ENCODE results near the gene ANKMY1.
A peak's percentile ranks its signal among the peaks of the same experiment; 100 is the strongest.

ANKMY1 gene

GRCh38 chr2:240514631-240515030, 43.2 kb downstream of the ANKMY1 start:
- Mint-ChIP-seq H3K27ac (no peak overlapping the region), H3K4me3 (no peak overlapping the region), H3K36me3 (peaks cover 2% of the 10 kb centered on the region), H3K9me3 (no peaks in the 10 kb centered on the region), H3K27me3 (no peaks in the 10 kb centered on the region), H3K4me1 (peaks cover 7% of the 10 kb centered on the region)

- Mint-ChIP-seq H3K4me3 (peak overlapping the region; percentile 19), H3K36me3 (peaks cover 5% of the 10 kb centered on the region), H3K27me3 (no peaks in the 10 kb centered on the region), H3K27ac (peak overlapping the region; percentile 52), H3K9me3 (no peaks in the 10 kb centered on the region), H3K4me1 (peaks cover 7% of the 10 kb centered on the region)
These were observed 44.1 kb downstream of the ANKMY1 start for GRCh38 chr2:240513549-240514287.

- Mint-ChIP-seq H3K4me1 (peaks cover 7% of the 10 kb centered on the region), H3K27ac (no peak overlapping the region), H3K36me3 (peaks cover 3% of the 10 kb centered on the region), H3K9me3 (no peaks in the 10 kb centered on the region), H3K4me3 (no peak overlapping the region), H3K27me3 (no peaks in the 10 kb centered on the region)
These were observed 44.9 kb downstream of the ANKMY1 start for GRCh38 chr2:240512666-240513535.

- peaks cover 7% of the 10 kb centered on the region for H3K4me1 Mint-ChIP-seq
- H3K27me3 Mint-ChIP-seq = no peaks in the 10 kb centered on the region
- H3K36me3 Mint-ChIP-seq = peaks cover 3% of the 10 kb centered on the region
- no peaks in the 10 kb centered on the region for H3K9me3 Mint-ChIP-seq
- no peak overlapping the region for H3K4me3 Mint-ChIP-seq
- H3K27ac Mint-ChIP-seq = no peak overlapping the region
These were observed 45.7 kb downstream of the ANKMY1 start for GRCh38 chr2:240512109-240512485.

GRCh38 chr2:240511351-240512108, 46.3 kb downstream of the ANKMY1 start:
- Mint-ChIP-seq H3K27me3 (no peaks in the 10 kb centered on the region), H3K9me3 (no peaks in the 10 kb centered on the region), H3K4me1 (peaks cover 7% of the 10 kb centered on the region), H3K27ac (no peak overlapping the region), H3K36me3 (peaks cover 3% of the 10 kb centered on the region), H3K4me3 (no peak overlapping the region)

GRCh38 chr2:240510513-240511210, 47.1 kb downstream of the ANKMY1 start:
- H3K27ac Mint-ChIP-seq = no peak overlapping the region

GRCh38 chr2:240509667-240510512, 47.9 kb downstream of the ANKMY1 start:
- peaks cover 3% of the 10 kb centered on the region for H3K36me3 Mint-ChIP-seq
- no peaks in the 10 kb centered on the region for H3K9me3 Mint-ChIP-seq
- no peak overlapping the region for H3K27ac Mint-ChIP-seq
- H3K27me3 Mint-ChIP-seq = no peaks in the 10 kb centered on the region
- no peak overlapping the region for H3K4me3 Mint-ChIP-seq
- H3K4me1 Mint-ChIP-seq = peaks cover 7% of the 10 kb centered on the region

More at GRCh38 chr2:240510513-240511210, 47.1 kb downstream of the ANKMY1 start:
- Mint-ChIP-seq H3K36me3 (peaks cover 3% of the 10 kb centered on the region), H3K4me1 (peaks cover 7% of the 10 kb centered on the region), H3K27me3 (no peaks in the 10 kb centered on the region), H3K4me3 (no peak overlapping the region), H3K9me3 (no peaks in the 10 kb centered on the region)

GRCh38 chr2:240508832-240509545, 48.8 kb downstream of the ANKMY1 start:
- Mint-ChIP-seq H3K36me3 (peaks cover 3% of the 10 kb centered on the region), H3K27ac (no peak overlapping the region), H3K4me1 (peaks cover 2% of the 10 kb centered on the region), H3K9me3 (no peaks in the 10 kb centered on the region), H3K27me3 (no peaks in the 10 kb centered on the region), H3K4me3 (no peak overlapping the region)

GRCh38 chr2:240507778-240508251, 50.0 kb downstream of the ANKMY1 start:
- Mint-ChIP-seq H3K9me3 (no peaks in the 10 kb centered on the region), H3K4me3 (no peak overlapping the region), H3K27me3 (no peaks in the 10 kb centered on the region), H3K4me1 (no peaks in the 10 kb centered on the region), H3K27ac (no peak overlapping the region), H3K36me3 (peaks cover 3% of the 10 kb centered on the region)

GRCh38 chr2:240507060-240507777, 50.6 kb downstream of the ANKMY1 start:
- Mint-ChIP-seq H3K27ac (no peak overlapping the region), H3K4me3 (no peak overlapping the region), H3K4me1 (no peaks in the 10 kb centered on the region), H3K27me3 (no peaks in the 10 kb centered on the region), H3K36me3 (peaks cover 3% of the 10 kb centered on the region), H3K9me3 (no peaks in the 10 kb centered on the region)

- no peaks in the 10 kb centered on the region for H3K9me3 Mint-ChIP-seq
- H3K36me3 Mint-ChIP-seq = peaks cover 3% of the 10 kb centered on the region
- H3K27me3 Mint-ChIP-seq = no peaks in the 10 kb centered on the region
- H3K4me3 Mint-ChIP-seq = no peak overlapping the region
- no peak overlapping the region for H3K27ac Mint-ChIP-seq
- H3K4me1 Mint-ChIP-seq = no peaks in the 10 kb centered on the region
These were observed 51.3 kb downstream of the ANKMY1 start for GRCh38 chr2:240506406-240507059.

GRCh38 chr2:240505910-240506309, 51.9 kb downstream of the ANKMY1 start:
- H3K4me1 Mint-ChIP-seq = no peaks in the 10 kb centered on the region
- H3K9me3 Mint-ChIP-seq = no peaks in the 10 kb centered on the region
- no peak overlapping the region for H3K4me3 Mint-ChIP-seq
- no peaks in the 10 kb centered on the region for H3K27me3 Mint-ChIP-seq
- peaks cover 3% of the 10 kb centered on the region for H3K36me3 Mint-ChIP-seq
- no peak overlapping the region for H3K27ac Mint-ChIP-seq

GRCh38 chr2:240503848-240504247, 53.9 kb downstream of the ANKMY1 start:
- Mint-ChIP-seq H3K27ac (no peak overlapping the region), H3K9me3 (no peaks in the 10 kb centered on the region), H3K27me3 (no peaks in the 10 kb centered on the region), H3K4me1 (no peaks in the 10 kb centered on the region), H3K4me3 (no peak overlapping the region), H3K36me3 (peaks cover 4% of the 10 kb centered on the region)
